ENCODE results near the gene WDHD1. TPM values are rescaled to one million over a fixed set of nuclear protein-coding genes. Genes with fewer than 3 reads are reported as not detected.
"Not testable (repeated sequence)": the region's sequence is repeated elsewhere in the genome, so short reads cannot be mapped to it uniquely, and the experiment has no call there.

The WDHD1 gene
- total RNA-seq, 1 donor: 14.2 TPM

DNA sequence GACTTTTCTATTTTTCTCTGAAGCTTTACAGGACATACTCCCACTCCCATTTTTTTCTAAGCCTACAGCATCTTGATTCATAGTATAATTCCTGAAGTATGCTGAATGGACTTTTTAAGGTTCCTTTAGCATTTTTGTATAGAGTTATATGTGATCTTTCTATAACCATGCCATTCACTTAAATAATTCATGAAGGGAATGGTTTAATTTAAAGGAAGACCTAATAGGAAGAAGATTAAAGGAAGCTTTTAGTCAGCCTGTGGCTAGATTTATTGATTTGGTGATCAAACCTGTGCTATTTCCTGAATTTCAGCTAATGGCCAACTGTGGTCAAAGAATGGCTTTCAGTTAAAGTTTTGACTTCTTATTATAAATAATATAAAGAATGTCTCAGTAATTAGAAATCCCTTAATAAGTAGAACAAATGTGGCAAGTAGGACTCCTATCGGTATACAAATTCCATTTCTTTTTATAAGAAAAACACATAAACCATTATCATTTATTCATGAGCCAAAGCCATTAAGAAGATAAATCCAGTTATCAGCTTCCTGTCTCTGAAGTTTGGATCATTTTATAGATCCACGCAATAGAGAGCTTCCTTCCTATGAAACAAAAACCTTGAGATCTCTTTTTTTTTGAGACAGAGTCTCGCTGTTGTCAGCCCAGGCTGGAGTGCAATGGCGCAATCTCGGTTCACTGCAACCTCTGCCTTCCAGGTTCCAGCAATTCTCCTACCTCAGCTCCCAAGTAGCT, 20.6 kb upstream of the WDHD1 start:
- DNase-seq (ENCODE audit: low read depth): no peak
- TF ChIP-seq, protein P1, sequence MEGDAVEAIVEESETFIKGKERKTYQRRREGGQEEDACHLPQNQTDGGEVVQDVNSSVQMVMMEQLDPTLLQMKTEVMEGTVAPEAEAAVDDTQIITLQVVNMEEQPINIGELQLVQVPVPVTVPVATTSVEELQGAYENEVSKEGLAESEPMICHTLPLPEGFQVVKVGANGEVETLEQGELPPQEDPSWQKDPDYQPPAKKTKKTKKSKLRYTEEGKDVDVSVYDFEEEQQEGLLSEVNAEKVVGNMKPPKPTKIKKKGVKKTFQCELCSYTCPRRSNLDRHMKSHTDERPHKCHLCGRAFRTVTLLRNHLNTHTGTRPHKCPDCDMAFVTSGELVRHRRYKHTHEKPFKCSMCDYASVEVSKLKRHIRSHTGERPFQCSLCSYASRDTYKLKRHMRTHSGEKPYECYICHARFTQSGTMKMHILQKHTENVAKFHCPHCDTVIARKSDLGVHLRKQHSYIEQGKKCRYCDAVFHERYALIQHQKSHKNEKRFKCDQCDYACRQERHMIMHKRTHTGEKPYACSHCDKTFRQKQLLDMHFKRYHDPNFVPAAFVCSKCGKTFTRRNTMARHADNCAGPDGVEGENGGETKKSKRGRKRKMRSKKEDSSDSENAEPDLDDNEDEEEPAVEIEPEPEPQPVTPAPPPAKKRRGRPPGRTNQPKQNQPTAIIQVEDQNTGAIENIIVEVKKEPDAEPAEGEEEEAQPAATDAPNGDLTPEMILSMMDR (IDR thresholded peaks at IDR 0.05; ENCODE audit: insufficient read depth, low read depth, low read length): no peak
- no peak overlapping the region for H3K4me3 ChIP-seq (ENCODE audit: low read depth, low read length)

DNA sequence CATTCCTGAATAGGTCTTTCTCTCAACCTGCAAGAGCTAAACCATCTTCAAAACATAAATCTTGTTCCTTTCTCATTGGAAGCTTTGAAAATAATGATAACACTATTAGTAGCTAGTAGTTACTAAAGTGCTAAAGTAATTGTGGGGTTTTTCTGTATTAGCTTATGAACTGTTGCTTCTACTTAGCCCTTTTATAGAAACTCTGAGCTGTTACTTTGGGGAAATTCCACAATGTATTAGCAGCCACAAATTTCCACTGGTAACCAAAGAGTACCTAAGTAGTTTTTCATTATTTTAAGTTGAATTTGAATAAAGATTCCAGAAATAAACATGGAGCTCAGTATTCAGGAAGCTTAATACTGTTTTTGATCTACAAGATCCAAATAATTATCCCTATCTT, 18.2 kb upstream of the WDHD1 start:
- TF ChIP-seq, protein P1 (IDR thresholded peaks at IDR 0.05; ENCODE audit: insufficient read depth, low read depth, low read length): no peak
- DNase-seq (ENCODE audit: low read depth): no peak
- H3K4me3 ChIP-seq (ENCODE audit: low read depth, low read length): no peak overlapping the region

GRCh38 chr14:55043528-55043927, 16.6 kb upstream of the WDHD1 start:
- H3K4me3 ChIP-seq (ENCODE audit: low read depth, low read length): no peak overlapping the region
- DNase-seq (ENCODE audit: low read depth): peak; percentile 48
- TF ChIP-seq, protein P1 (IDR thresholded peaks at IDR 0.05; ENCODE audit: insufficient read depth, low read depth, low read length): no peak

DNA sequence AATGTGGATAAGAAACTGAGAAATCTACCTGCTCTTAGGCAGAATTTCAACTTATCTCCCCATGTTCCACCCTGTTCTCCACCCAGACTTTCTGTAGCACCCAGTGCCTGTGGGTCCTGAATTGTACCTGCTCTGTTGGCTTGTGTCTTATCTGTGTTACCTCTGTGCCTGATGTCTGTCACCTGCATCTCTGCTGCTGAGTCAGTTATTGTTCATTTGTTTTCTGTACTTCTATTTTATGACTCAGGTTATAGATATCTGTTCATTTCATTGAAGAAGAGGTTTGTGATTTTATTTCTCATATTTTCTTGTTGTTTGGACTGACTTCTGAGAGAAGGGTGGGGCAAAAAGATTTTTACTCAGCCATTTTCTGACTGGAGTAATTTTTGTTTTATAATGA, 11.8 kb upstream of the WDHD1 start:
- H3K4me3 ChIP-seq (ENCODE audit: low read depth, low read length): no peak overlapping the region
- DNase-seq (ENCODE audit: low read depth): no peak
- TF ChIP-seq, protein P1 (IDR thresholded peaks at IDR 0.05; ENCODE audit: insufficient read depth, low read depth, low read length): no peak

DNA sequence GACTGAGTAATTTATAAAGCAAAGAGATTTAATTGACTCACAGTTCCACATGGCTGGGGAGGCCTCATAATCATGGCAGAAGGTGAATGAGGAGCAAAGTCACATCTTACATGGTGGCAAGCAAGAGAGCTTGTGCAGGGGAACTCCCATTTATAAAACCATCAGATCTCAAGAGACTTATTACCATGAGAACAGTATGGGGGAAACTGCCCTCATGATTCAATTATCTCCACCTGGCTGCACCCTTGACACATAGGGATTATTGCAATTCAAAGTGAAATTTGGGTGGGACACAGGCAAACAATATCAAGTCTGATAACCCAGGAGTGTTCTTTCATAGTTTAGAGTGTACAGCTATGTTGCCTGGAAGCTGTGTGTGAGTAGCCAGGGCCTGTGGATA, 11.1 kb upstream of the WDHD1 start:
- DNase-seq (ENCODE audit: low read depth); H3K4me3 ChIP-seq (ENCODE audit: low read depth, low read length): not testable (repeated sequence)

DNA sequence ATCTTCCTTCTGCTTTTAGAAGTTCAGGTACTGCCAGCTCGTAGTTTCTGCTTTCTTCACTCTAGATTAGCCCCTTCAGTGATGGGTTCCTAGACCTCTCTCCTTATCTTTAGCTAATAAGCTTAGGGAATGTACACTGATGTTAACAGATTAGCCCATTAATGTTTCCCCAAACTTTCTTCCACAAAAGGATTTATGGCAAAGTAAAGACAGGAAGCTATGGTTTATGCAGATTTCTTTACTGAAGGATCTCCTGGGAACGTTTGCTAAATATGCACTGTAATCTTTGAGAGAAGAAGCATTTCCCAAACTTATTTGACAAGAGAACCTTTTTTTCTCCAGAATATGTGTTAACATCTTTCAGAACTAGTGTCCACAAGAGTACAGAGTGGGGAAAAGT, 4.3 kb upstream of the WDHD1 start:
- H3K4me3 ChIP-seq (ENCODE audit: low read depth, low read length): no peak overlapping the region
- TF ChIP-seq, protein P1 (IDR thresholded peaks at IDR 0.05; ENCODE audit: insufficient read depth, low read depth, low read length): no peak
- DNase-seq (ENCODE audit: low read depth): peak; percentile 82

DNA sequence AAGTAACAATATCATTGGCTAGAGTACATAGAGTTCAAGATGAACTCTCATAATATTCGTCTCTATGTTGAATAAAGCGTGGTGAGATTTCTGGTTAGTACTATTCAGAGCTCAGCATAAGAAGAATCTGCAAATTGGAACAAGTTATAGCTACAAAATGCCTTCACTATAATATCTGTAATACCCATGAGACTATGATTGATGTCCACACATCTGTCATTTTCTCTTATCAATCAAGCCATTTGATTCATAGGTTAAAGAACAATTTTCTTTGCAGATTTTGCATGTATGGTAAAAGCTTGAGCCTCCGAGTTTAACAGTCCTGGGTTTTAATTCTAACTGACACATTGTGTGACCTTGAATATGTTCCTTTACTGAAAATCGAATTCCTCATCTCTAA, 1.6 kb upstream of the WDHD1 start:
- TF ChIP-seq, protein P1 (IDR thresholded peaks at IDR 0.05; ENCODE audit: insufficient read depth, low read depth, low read length): no peak
- H3K4me3 ChIP-seq (ENCODE audit: low read depth, low read length): peak overlapping the region; percentile 95
- DNase-seq (ENCODE audit: low read depth): no peak

All from fibroblast of villous mesenchyme (primary cell).